NCI-H82 (cell line): ENCODE measurements around the gene ANKRD29.
"Not testable (repeated sequence)": the region's sequence is repeated elsewhere in the genome, so short reads cannot be mapped to it uniquely, and the experiment has no call there.

Experiments used
- DNase-seq: peaks from one replicate; lab custom pipeline; 2025; lab: John Stamatoyannopoulos, UW

ANKRD29 gene

GRCh38 chr18:23583071-23583865 lies 79.4 kb downstream of the ANKRD29 start:
- DNase-seq: no peak

GRCh38 chr18:23580677-23581367 lies 81.9 kb downstream of the ANKRD29 start:
- no peak for DNase-seq

GRCh38 chr18:23578891-23579653 lies 83.6 kb downstream of the ANKRD29 start:
- DNase-seq: no peak

- no peak for DNase-seq
Observed at GRCh38 chr18:23578067-23578701, 84.5 kb downstream of the ANKRD29 start.

GRCh38 chr18:23577521-23577920 lies 85.2 kb downstream of the ANKRD29 start:
- not testable (repeated sequence) for DNase-seq

GRCh38 chr18:23575309-23575651 lies 87.4 kb downstream of the ANKRD29 start:
- no peak for DNase-seq

GRCh38 chr18:23574611-23575308 lies 88.0 kb downstream of the ANKRD29 start:
- DNase-seq: no peak

- DNase-seq: no peak
Observed at GRCh38 chr18:23573626-23574431, 88.9 kb downstream of the ANKRD29 start.

GRCh38 chr18:23573020-23573419 lies 89.7 kb downstream of the ANKRD29 start:
- DNase-seq: peak; percentile 3

GRCh38 chr18:23572570-23572969 lies 90.1 kb downstream of the ANKRD29 start:
- no peak for DNase-seq

- no peak for DNase-seq
Observed at GRCh38 chr18:23572012-23572411, 90.7 kb downstream of the ANKRD29 start.

- no peak for DNase-seq
Observed at GRCh38 chr18:23570912-23571504, 91.7 kb downstream of the ANKRD29 start.

- DNase-seq: no peak
Observed at GRCh38 chr18:23569299-23570063, 93.2 kb downstream of the ANKRD29 start.

- DNase-seq: no peak
Observed at GRCh38 chr18:23568281-23569138, 94.2 kb downstream of the ANKRD29 start.

- no peak for DNase-seq
Observed at GRCh38 chr18:23567671-23568070, 95.0 kb downstream of the ANKRD29 start.

GRCh38 chr18:23565916-23566547 lies 96.7 kb downstream of the ANKRD29 start:
- no peak for DNase-seq

- DNase-seq: no peak
Observed at GRCh38 chr18:23563377-23564043, 99.2 kb downstream of the ANKRD29 start.

GRCh38 chr18:23560186-23560585 lies 102.5 kb downstream of the ANKRD29 start:
- DNase-seq: no peak
